ENCODE data around the gene TPM2.
"Not testable (repeated sequence)": the region's sequence is repeated elsewhere in the genome, so short reads cannot be mapped to it uniquely, and the experiment has no call there.

Gene TPM2

DNA sequence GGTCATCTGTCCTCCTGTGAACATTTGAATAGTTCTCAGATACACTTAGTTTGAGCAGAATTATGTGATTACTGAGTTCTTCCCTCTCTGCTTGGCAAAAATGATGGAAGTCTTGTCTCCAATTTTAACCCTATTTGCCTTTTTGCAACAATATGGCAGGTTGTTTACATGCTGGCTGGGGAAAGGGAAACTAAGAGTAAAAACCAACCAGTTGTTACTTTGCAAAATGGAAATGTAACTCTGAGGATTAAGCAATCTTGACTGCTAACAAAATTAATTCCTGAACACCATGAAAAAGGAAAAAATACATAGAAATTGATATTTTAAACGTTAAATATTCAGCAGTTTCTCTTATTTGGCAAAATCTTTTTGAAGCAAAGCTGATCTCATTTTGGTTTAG is 50.1 kb downstream of the TPM2 start (continued):
- TF ChIP-seq, protein P1, sequence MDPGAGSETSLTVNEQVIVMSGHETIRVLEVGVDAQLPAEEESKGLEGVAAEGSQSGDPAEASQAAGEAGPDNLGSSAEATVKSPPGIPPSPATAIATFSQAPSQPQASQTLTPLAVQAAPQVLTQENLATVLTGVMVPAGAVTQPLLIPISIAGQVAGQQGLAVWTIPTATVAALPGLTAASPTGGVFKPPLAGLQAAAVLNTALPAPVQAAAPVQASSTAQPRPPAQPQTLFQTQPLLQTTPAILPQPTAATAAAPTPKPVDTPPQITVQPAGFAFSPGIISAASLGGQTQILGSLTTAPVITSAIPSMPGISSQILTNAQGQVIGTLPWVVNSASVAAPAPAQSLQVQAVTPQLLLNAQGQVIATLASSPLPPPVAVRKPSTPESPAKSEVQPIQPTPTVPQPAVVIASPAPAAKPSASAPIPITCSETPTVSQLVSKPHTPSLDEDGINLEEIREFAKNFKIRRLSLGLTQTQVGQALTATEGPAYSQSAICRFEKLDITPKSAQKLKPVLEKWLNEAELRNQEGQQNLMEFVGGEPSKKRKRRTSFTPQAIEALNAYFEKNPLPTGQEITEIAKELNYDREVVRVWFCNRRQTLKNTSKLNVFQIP (CRISPR knock-in tag; IDR thresholded peaks at IDR 0.05; ENCODE audit: borderline replicate concordance, low read depth) = no peak
- no peak for TF ChIP-seq GLIS3 (CRISPR knock-in tag; IDR thresholded peaks at IDR 0.05)
- TF ChIP-seq ESRRG (CRISPR knock-in tag; IDR thresholded peaks at IDR 0.05) = no peak
- no peak for TF ChIP-seq ZNF8 (CRISPR knock-in tag; IDR thresholded peaks at IDR 0.05)
- TF ChIP-seq OSR1 (CRISPR knock-in tag; IDR thresholded peaks at IDR 0.05) = no peak
- TF ChIP-seq SNAI2 (CRISPR knock-in tag; IDR thresholded peaks at IDR 0.05) = no peak
- no peak for TF ChIP-seq ZC3H10 (CRISPR knock-in tag; IDR thresholded peaks at IDR 0.05)
- no peak for TF ChIP-seq CREB5 (CRISPR knock-in tag; IDR thresholded peaks at IDR 0.05; ENCODE audit: low read depth)
- no peak for TF ChIP-seq ZNF565 (CRISPR knock-in tag; conservative IDR thresholded peaks at IDR 0.05; ENCODE audit: low read depth)
- TF ChIP-seq ZFP3 (CRISPR knock-in tag; IDR thresholded peaks at IDR 0.05) = no peak
- no peak for TF ChIP-seq CSDC2 (CRISPR knock-in tag; IDR thresholded peaks at IDR 0.05)

DNA sequence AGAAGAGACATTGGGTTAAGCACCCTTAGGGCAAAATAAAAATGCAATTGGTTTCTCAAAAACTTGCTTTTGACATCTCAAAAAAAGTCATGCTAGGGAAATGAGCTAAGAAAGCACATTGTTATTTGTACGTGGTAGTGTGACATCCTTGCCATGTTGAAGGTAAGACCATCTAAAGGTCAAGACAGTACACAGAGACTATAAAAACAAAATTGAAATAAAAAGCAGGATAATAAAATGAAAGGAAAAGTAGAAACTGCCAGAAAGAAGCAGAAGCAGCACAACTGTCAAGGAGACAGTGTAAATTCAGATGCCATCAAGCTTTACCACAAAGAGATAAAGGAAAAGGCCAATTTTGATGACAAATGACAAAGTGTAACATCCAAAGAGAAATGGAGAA is 50.5 kb downstream of the TPM2 start:
- not testable (repeated sequence) for ATAC-seq

DNA sequence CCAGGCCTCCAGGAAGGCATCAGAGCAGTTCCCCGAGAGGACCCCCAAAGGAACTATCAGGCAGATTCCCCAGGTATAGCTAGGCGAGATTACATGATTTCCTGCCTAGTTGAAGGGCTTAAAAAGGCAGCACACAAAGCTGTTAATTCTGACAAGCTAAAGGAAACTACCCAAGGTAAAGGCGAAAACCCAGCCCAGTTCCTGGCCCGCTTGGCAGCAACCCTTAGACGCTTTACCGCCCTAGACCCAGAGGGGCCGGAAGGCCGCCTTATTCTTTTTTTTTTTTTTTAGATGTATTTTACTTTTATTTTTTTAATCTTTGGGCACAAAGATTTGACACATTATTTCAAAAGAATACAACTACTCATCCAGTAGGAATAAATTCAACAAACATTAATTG is 51.0 kb downstream of the TPM2 start:
- not testable (repeated sequence) for ATAC-seq

DNA sequence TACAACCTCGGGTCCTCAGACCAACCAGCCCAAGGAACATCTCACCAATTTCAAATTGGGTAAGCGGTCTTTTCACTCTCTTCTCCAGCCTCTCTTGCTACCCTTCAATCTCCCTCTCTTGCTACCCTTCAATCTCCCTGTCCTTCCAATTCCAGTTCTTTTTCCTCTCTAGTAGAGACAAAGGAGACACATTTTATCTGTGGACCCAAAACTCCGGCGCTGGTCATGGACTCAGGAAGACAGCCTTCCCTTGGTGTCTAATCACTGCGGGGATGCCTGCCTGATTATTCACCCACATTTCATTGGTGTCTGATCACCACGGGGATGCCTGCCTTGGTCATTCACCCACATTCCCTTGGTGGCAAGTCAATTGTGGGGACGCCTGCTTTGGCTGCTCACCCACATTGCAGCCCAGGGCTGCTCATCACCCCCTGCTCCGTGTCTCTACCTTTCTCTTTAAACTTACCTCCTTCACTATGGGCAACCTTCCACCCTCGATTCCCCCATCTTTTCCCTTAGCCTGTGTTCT is 52.2 kb downstream of the TPM2 start:
- not testable (repeated sequence) for ATAC-seq

GRCh38 chr9:35636877-35637246 is 52.9 kb downstream of the TPM2 start:
- not testable (repeated sequence) for ATAC-seq

DNA sequence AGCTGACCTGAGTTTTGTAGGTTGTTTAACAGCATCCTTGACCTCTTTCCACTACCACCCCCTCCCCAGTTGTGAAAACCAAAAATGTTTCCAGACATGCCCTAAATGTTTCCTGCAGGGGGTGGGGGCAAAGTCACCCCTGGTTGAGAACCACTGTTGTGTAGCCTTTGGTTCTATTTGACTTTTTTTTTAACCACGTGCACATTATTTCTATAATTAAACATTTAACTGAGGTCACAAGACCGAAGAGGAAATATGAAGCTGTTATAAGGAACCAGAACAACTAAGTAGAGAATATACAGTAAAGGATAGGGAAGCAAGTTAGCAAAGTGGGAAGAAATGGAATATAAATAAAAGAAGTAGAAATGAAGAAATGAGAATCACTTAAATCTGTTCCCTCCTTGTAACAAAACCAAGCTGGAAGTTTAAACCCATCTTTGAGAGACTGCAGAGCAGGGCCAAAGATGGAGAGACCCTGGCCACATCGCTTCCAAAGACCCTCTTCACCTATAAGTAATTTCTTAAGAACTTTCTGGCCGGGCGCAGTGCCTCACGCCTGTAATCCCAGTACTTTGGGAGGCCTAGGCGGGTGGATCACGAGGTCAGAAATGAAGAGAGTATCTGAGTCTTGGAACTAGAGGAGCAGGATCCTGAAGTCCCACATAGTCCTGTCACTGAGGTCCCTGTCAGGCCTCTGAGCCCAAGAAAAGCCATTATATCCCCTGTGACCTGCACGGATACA is 53.4 kb downstream of the TPM2 start:
- no peak for ATAC-seq
- TF ChIP-seq, protein P2, sequence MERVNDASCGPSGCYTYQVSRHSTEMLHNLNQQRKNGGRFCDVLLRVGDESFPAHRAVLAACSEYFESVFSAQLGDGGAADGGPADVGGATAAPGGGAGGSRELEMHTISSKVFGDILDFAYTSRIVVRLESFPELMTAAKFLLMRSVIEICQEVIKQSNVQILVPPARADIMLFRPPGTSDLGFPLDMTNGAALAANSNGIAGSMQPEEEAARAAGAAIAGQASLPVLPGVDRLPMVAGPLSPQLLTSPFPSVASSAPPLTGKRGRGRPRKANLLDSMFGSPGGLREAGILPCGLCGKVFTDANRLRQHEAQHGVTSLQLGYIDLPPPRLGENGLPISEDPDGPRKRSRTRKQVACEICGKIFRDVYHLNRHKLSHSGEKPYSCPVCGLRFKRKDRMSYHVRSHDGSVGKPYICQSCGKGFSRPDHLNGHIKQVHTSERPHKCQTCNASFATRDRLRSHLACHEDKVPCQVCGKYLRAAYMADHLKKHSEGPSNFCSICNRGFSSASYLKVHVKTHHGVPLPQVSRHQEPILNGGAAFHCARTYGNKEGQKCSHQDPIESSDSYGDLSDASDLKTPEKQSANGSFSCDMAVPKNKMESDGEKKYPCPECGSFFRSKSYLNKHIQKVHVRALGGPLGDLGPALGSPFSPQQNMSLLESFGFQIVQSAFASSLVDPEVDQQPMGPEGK (CRISPR knock-in tag; IDR thresholded peaks at IDR 0.05; ENCODE audit: borderline replicate concordance) = no peak

GRCh38 chr9:35635730-35636129 is 54.0 kb downstream of the TPM2 start:
- no peak for ATAC-seq
- TF ChIP-seq GLIS3 (CRISPR knock-in tag; IDR thresholded peaks at IDR 0.05) (no peak), ESRRG (CRISPR knock-in tag; IDR thresholded peaks at IDR 0.05) (no peak), ZFP3 (CRISPR knock-in tag; IDR thresholded peaks at IDR 0.05) (no peak), ARNTL (CRISPR knock-in tag; IDR thresholded peaks at IDR 0.05; ENCODE audit: borderline replicate concordance, low read depth) (no peak), SNAI2 (CRISPR knock-in tag; IDR thresholded peaks at IDR 0.05) (no peak), ZC3H10 (CRISPR knock-in tag; IDR thresholded peaks at IDR 0.05) (no peak), ZNF8 (CRISPR knock-in tag; IDR thresholded peaks at IDR 0.05) (no peak), BACH2 (CRISPR knock-in tag; IDR thresholded peaks at IDR 0.05; ENCODE audit: borderline replicate concordance) (no peak), PPARA (CRISPR knock-in tag; IDR thresholded peaks at IDR 0.05; ENCODE audit: borderline replicate concordance) (no peak), ZFP30 (CRISPR knock-in tag; IDR thresholded peaks at IDR 0.05) (no peak), ZNF565 (CRISPR knock-in tag; conservative IDR thresholded peaks at IDR 0.05; ENCODE audit: low read depth) (no peak), TOX (CRISPR knock-in tag; IDR thresholded peaks at IDR 0.05; ENCODE audit: borderline replicate concordance) (no peak), RARB (CRISPR knock-in tag; IDR thresholded peaks at IDR 0.05) (no peak), TSHZ2 (CRISPR knock-in tag; IDR thresholded peaks at IDR 0.05) (no peak)
- TF ChIP-seq, protein P2 (CRISPR knock-in tag; IDR thresholded peaks at IDR 0.05; ENCODE audit: borderline replicate concordance) = no peak
- TF ChIP-seq, protein P1 (CRISPR knock-in tag; IDR thresholded peaks at IDR 0.05; ENCODE audit: borderline replicate concordance, low read depth) = no peak
